ENCODE results near the gene IRX4.

The IRX4 gene

DNA sequence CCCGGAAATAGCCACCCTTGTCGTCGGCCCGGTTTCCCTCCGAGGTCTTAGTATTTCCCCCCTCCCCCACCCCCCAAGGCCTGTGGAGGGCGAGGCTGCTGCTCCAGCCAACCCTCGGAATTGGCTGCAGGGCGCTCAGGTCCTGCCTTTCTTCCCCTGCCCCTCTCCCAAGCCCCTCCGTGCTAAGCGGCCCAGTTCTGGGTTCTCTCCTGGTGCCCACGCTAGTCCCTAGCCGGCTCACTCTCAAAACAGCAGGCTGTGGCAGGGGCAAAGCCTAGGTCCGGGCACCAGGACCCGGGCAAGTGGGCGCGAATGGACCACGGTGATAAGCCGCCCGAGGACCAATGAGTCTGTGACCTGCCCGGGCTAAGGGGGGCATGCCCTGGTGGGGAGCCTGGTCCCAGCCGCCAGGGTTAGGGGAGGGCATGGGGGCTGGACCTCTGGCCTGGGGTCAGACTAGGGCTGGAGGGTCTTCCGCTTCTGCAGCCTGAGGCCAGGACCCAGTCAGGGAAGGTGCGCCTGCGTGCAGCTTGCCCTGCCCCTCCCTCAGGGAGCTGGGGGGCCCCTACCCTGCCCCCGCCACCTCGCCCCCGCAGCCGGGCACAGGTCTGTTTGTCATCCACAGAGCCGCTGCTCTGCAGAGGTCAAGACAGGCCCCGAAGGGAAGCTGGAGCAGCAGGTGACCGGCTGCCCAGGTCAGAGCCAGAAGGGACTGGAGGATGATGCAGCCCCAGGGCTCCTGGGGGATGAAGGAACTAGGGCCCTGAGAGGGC, 5.0 kb upstream of the IRX4 start:
- Histone ChIP-seq H2AFZ (ENCODE audit: low read length) (no peak overlapping the region), H3F3A (ENCODE audit: low read depth) (no peaks in the 10 kb centered on the region), H3K4me1 (ENCODE audit: insufficient read depth, low read length, poor library complexity, severe bottlenecking) (no peaks in the 10 kb centered on the region), H3K9me2 (replicated peaks; ENCODE audit: low read depth, low read length) (no peaks in the 10 kb centered on the region), H3K4me2 (ENCODE audit: low read depth, low read length, poor library complexity, severe bottlenecking) (no peak overlapping the region), H3K27me3 (ENCODE audit: insufficient read depth, low read length, poor library complexity, severe bottlenecking) (no peaks in the 10 kb centered on the region), H3K36me3 (ENCODE audit: insufficient read depth, low read length) (no peaks in the 10 kb centered on the region), H3K4me3 (ENCODE audit: low read length, poor library complexity, severe bottlenecking) (no peak overlapping the region), H4K20me1 (ENCODE audit: insufficient read depth, low read length, poor library complexity, severe bottlenecking) (no peaks in the 10 kb centered on the region), H3K9ac (ENCODE audit: low read depth, low read length, poor library complexity, severe bottlenecking) (no peak overlapping the region), H3K79me2 (ENCODE audit: insufficient read depth, low read length) (no peaks in the 10 kb centered on the region), H3K9me3 (ENCODE audit: insufficient read depth, low read depth, low read length) (peaks cover 3% of the 10 kb centered on the region; the same call in 1 of the 2 replicates)
- TF ChIP-seq EZH2phosphoT487 (IDR thresholded peaks at IDR 0.05; ENCODE audit: borderline replicate concordance) (no peak), CTCF (conservative IDR thresholded peaks at IDR 0.05; ENCODE audit: low read length) (no peak)

DNA sequence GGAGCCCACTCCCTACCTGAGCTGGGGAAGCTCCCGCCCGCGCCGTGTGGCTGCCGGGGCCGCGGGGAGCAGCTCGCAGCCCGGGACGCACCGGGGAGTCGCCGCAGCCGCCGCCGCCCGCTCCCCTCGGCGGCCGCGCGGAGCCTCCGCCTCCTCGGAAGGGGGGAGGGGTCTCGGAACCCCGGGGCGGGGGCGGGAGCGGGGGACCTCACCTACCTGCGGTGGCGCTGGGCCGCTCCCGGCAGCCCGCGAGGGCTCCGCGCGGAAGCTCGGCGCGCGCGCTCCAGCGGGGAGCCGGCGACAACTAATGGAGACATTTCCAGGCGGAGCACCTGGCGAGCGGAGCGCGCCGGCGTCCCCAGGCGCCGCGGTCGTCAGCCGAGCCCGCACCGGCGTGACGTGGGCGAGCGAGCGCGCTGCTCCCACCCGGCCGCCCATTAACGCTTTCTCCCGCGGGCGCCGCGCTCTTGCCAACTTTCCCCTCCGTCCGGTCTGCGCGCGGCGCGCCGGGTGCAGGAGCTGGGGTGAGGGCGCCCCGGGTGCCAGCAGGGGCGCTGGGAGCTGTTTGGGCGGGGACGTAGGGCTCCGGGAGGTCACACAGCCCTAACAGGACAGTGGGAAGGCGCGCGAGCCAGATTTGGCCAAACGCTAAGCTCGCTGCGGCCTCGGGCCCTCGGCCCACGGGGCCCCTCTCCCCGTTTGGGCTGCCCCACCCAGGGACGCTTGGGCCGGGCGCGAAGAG, 4.3 kb upstream of the IRX4 start:
- Histone ChIP-seq H3K9me2 (replicated peaks; ENCODE audit: low read depth, low read length) (no peaks in the 10 kb centered on the region), H3K4me2 (ENCODE audit: low read depth, low read length, poor library complexity, severe bottlenecking) (no peak overlapping the region), H3K79me2 (ENCODE audit: insufficient read depth, low read length) (no peaks in the 10 kb centered on the region), H3K27me3 (ENCODE audit: insufficient read depth, low read length, poor library complexity, severe bottlenecking) (no peaks in the 10 kb centered on the region), H3K9ac (ENCODE audit: low read depth, low read length, poor library complexity, severe bottlenecking) (no peak overlapping the region), H4K20me1 (ENCODE audit: insufficient read depth, low read length, poor library complexity, severe bottlenecking) (no peaks in the 10 kb centered on the region), H3K4me1 (ENCODE audit: insufficient read depth, low read length, poor library complexity, severe bottlenecking) (no peaks in the 10 kb centered on the region), H3K4me3 (ENCODE audit: low read length, poor library complexity, severe bottlenecking) (no peak overlapping the region), H2AFZ (ENCODE audit: low read length) (no peak overlapping the region), H3F3A (ENCODE audit: low read depth) (no peaks in the 10 kb centered on the region), H3K9me3 (ENCODE audit: insufficient read depth, low read depth, low read length) (peaks cover 3% of the 10 kb centered on the region; the same call in 1 of the 2 replicates), H3K36me3 (ENCODE audit: insufficient read depth, low read length) (no peaks in the 10 kb centered on the region)
- TF ChIP-seq CTCF (conservative IDR thresholded peaks at IDR 0.05; ENCODE audit: low read length) (no peak), EZH2phosphoT487 (IDR thresholded peaks at IDR 0.05; ENCODE audit: borderline replicate concordance) (no peak)

GRCh38 chr5:1885868-1886845, 3.4 kb upstream of the IRX4 start:
- Histone ChIP-seq H3K4me3 (ENCODE audit: low read length, poor library complexity, severe bottlenecking) (no peak overlapping the region), H3K9me2 (replicated peaks; ENCODE audit: low read depth, low read length) (no peaks in the 10 kb centered on the region), H3K9ac (ENCODE audit: low read depth, low read length, poor library complexity, severe bottlenecking) (no peak overlapping the region), H3K79me2 (ENCODE audit: insufficient read depth, low read length) (no peaks in the 10 kb centered on the region), H3F3A (ENCODE audit: low read depth) (no peaks in the 10 kb centered on the region), H3K27me3 (ENCODE audit: insufficient read depth, low read length, poor library complexity, severe bottlenecking) (no peaks in the 10 kb centered on the region), H3K4me2 (ENCODE audit: low read depth, low read length, poor library complexity, severe bottlenecking) (no peak overlapping the region), H3K4me1 (ENCODE audit: insufficient read depth, low read length, poor library complexity, severe bottlenecking) (no peaks in the 10 kb centered on the region), H2AFZ (ENCODE audit: low read length) (no peak overlapping the region), H3K9me3 (ENCODE audit: insufficient read depth, low read depth, low read length) (peaks cover 3% of the 10 kb centered on the region; the same call in 1 of the 2 replicates), H4K20me1 (ENCODE audit: insufficient read depth, low read length, poor library complexity, severe bottlenecking) (no peaks in the 10 kb centered on the region), H3K36me3 (ENCODE audit: insufficient read depth, low read length) (no peaks in the 10 kb centered on the region)
- TF ChIP-seq CTCF (conservative IDR thresholded peaks at IDR 0.05; ENCODE audit: low read length) (no peak), EZH2phosphoT487 (IDR thresholded peaks at IDR 0.05; ENCODE audit: borderline replicate concordance) (no peak)

All from Loucy (cell line).